Measurements from ENCODE around the gene CHST2. TPM values are rescaled to one million over a fixed set of nuclear protein-coding genes. Genes with fewer than 3 reads are reported as not detected.

The CHST2 gene
- total RNA-seq, 1 donor from 2014 or later = 2.4 TPM

- intact Hi-C loops (cut with DNase I) = loop anchor here (5.0 to 10.0 kb wide), 2 partner anchors 182 to 320 kb away; no protein-coding TSS in a partner anchor
- DNase-seq (ENCODE audit: low spot score) = no peak
These were observed 5.3 kb downstream of the CHST2 start for GRCh38 chr3:143124601-143125520.

- DNase-seq (ENCODE audit: low spot score) = no peak
- intact Hi-C loops (cut with DNase I) = loop anchor here (10.0 kb wide), 1 partner anchor 317 kb away; no protein-coding TSS in a partner anchor
These were observed 8.2 kb downstream of the CHST2 start for GRCh38 chr3:143127801-143128200.

GRCh38 chr3:143128227-143128955 lies 8.8 kb downstream of the CHST2 start:
- intact Hi-C loops (cut with DNase I) = loop anchor here (10.0 kb wide), 1 partner anchor 316 kb away; no protein-coding TSS in a partner anchor
- no peak for DNase-seq (ENCODE audit: low spot score)

- DNase-seq (ENCODE audit: low spot score) = no peak
- intact Hi-C loops (cut with DNase I) = loop anchor here (10.0 kb wide), 1 partner anchor 512 kb away; no protein-coding TSS in a partner anchor
These were observed 12.8 kb downstream of the CHST2 start for GRCh38 chr3:143132246-143132980.

- intact Hi-C loops (cut with DNase I) = loop anchor here (10.0 kb wide), 1 partner anchor 510 kb away; no protein-coding TSS in a partner anchor
These were observed 14.9 kb downstream of the CHST2 start for GRCh38 chr3:143134471-143134870.

GRCh38 chr3:143135150-143135549 lies 15.6 kb downstream of the CHST2 start:
- intact Hi-C loops (cut with DNase I) = loop anchor here (10.0 kb wide), 1 partner anchor 510 kb away; no protein-coding TSS in a partner anchor
- DNase-seq (ENCODE audit: low spot score) = no peak

More at GRCh38 chr3:143134471-143134870, 14.9 kb downstream of the CHST2 start:
- DNase-seq (ENCODE audit: low spot score) = no peak

- no peak for DNase-seq (ENCODE audit: low spot score)
- intact Hi-C loops (cut with DNase I) = loop anchor here (10.0 kb wide), 1 partner anchor 507 kb away; no protein-coding TSS in a partner anchor
These were observed 18.0 kb downstream of the CHST2 start for GRCh38 chr3:143137435-143138036.

GRCh38 chr3:143138953-143139352 lies 19.4 kb downstream of the CHST2 start:
- DNase-seq (ENCODE audit: low spot score) = no peak
- intact Hi-C loops (cut with DNase I) = loop anchor here (10.0 kb wide), 1 partner anchor 506 kb away; no protein-coding TSS in a partner anchor

GRCh38 chr3:143139762-143140161 lies 20.2 kb downstream of the CHST2 start:
- no peak for DNase-seq (ENCODE audit: low spot score)
- intact Hi-C loops (cut with DNase I) = loop anchor here (10.0 kb wide), 1 partner anchor 505 kb away; no protein-coding TSS in a partner anchor

GRCh38 chr3:143140550-143140949 lies 21.0 kb downstream of the CHST2 start:
- intact Hi-C loops (cut with DNase I) = no loop called here
- DNase-seq (ENCODE audit: low spot score) = no peak

GRCh38 chr3:143142354-143142753 lies 22.8 kb downstream of the CHST2 start:
- DNase-seq (ENCODE audit: low spot score) = no peak
- intact Hi-C loops (cut with DNase I) = no loop called here

- DNase-seq (ENCODE audit: low spot score) = no peak
- intact Hi-C loops (cut with DNase I) = no loop called here
These were observed 26.3 kb downstream of the CHST2 start for GRCh38 chr3:143145906-143146305.

GRCh38 chr3:143146486-143147274 lies 27.1 kb downstream of the CHST2 start:
- intact Hi-C loops (cut with DNase I) = no loop called here
- DNase-seq (ENCODE audit: low spot score) = no peak

GRCh38 chr3:143147707-143148106 lies 28.1 kb downstream of the CHST2 start:
- intact Hi-C loops (cut with DNase I) = no loop called here
- no peak for DNase-seq (ENCODE audit: low spot score)

- no peak for DNase-seq (ENCODE audit: low spot score)
- intact Hi-C loops (cut with DNase I) = no loop called here
These were observed 30.5 kb downstream of the CHST2 start for GRCh38 chr3:143150071-143150470.

GRCh38 chr3:143151004-143151731 lies 31.6 kb downstream of the CHST2 start:
- intact Hi-C loops (cut with DNase I) = no loop called here
- no peak for DNase-seq (ENCODE audit: low spot score)

- intact Hi-C loops (cut with DNase I) = no loop called here
- DNase-seq (ENCODE audit: low spot score) = no peak
These were observed 32.5 kb downstream of the CHST2 start for GRCh38 chr3:143152043-143152442.

Data from cardiac septum (tissue), 1 donor.